MG63 (cell line): Measurements from ENCODE around the gene NDRG2. TPM values are rescaled to one million over a fixed set of nuclear protein-coding genes. Genes with fewer than 3 reads are reported as not detected.

ENCODE experiments used
- DNase-seq: peaks from one replicate; pipeline ENCODE4 v3.0.0-alpha.2; 2020
- H3K27me3 ChIP-seq: fragments of 250-450 bp; sonication (Bioruptor Pico); 2 replicates; pipeline ENCODE4 v1.5.1; 2020; ENCODE audit warnings: mild to moderate bottlenecking, moderate library complexity
- H3K36me3 ChIP-seq: fragments of 250-450 bp; sonication (Bioruptor Pico); 2 replicates; pipeline ENCODE4 v1.5.1; 2020; ENCODE audit warnings: mild to moderate bottlenecking, moderate library complexity
- H3K4me3 ChIP-seq: fragments of 250-450 bp; sonication (Bioruptor Pico); 2 replicates; pipeline ENCODE4 v1.5.1; 2020; ENCODE audit warnings: mild to moderate bottlenecking, moderate library complexity
- H3K9me3 ChIP-seq: fragments of 250-450 bp; sonication (Bioruptor Pico); 2 replicates; pipeline ENCODE4 v1.5.1; 2020; ENCODE audit warnings: mild to moderate bottlenecking, moderate library complexity
- total RNA-seq: library from RNA; depleted of rRNA; stranded (reverse); fragments of >200 nt; shearing (Covaris generic); gene quantifications from 2 replicates; pipeline ENCODE4 v1.2.3, GENCODE V29; 2014; ENCODE audit warnings: low replicate concordance; rRNA removed

The NDRG2 gene
- total RNA-seq, result 17.5 and 51.7 TPM in 2 replicates

DNA sequence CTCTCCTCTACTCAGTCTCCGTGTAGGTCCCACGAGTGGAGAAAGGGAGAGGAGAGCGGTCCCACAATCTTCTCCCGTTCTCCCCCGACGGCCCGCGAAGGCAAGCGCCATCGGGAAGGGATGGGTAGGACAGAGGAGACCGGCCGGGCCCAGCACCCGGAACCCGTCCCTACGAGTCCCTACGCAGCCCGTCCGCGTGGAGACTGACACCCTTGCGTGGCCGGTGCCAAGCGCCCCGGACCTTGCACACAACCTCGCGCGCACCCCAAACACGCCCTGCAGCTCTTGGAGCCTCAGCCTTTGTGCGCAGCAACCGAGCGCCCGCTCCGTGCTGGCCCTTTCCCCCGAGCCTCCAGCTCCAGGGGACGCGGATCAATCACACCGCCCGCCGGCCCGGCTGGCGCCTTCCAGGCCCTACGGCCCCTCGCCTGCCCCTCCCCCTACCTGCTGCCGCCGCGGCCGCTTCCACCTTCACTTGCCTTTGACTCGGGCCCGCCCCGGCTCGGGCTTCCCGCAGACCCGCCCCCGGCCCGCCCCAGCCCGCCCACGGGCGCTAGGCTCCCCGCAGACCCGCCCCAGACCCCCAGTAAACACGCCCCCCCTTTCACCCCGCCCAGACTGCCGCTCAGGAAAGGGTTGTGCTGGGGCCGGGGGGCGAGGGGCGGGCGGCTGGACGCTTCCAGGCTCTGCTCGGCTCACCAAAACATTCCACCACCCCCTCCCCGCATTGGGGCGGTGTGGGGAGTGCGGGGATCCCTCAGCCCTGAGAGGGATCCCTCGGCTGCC is at the start of gene NDRG2:
Gene NDRG2, minus strand, starts transcription at position 477 of the 786 bp plus-strand sequence. CDS start 1,746 bp downstream, outside the sequence.
- no peaks in the 10 kb centered on the region for H3K27me3 ChIP-seq

DNA sequence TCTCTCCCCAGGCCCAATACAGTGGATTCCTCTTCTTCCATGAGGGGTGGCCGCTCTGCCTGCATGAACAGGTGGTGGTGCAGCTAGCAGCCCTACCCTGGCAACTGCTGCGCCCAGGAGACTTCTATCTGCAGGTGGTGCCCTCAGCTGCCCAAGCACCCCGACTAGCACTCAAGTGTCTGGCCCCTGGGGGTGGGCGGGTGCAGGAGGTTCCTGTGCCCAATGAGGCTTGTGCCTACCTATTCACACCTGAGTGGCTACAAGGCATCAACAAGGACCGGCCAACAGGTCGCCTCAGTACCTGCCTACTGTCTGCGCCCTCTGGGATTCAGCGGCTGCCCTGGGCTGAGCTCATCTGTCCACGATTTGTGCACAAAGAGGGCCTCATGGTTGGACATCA is 49.1 kb upstream of the NDRG2 start:
- Histone ChIP-seq H3K27me3 (no peaks in the 10 kb centered on the region), H3K4me3 (no peak overlapping the region), H3K36me3 (no peaks in the 10 kb centered on the region; the same call in none of the 2 replicates), H3K9me3 (no peaks in the 10 kb centered on the region)
- no peak for DNase-seq

More for the DNA sequence above, at the start of gene NDRG2:
- H3K9me3 ChIP-seq, result no peaks in the 10 kb centered on the region
- H3K36me3 ChIP-seq, result no peaks in the 10 kb centered on the region
- peak within 1 kb of the TSS; percentile 53 for H3K4me3 ChIP-seq
- peak; percentile 53 for DNase-seq

DNA sequence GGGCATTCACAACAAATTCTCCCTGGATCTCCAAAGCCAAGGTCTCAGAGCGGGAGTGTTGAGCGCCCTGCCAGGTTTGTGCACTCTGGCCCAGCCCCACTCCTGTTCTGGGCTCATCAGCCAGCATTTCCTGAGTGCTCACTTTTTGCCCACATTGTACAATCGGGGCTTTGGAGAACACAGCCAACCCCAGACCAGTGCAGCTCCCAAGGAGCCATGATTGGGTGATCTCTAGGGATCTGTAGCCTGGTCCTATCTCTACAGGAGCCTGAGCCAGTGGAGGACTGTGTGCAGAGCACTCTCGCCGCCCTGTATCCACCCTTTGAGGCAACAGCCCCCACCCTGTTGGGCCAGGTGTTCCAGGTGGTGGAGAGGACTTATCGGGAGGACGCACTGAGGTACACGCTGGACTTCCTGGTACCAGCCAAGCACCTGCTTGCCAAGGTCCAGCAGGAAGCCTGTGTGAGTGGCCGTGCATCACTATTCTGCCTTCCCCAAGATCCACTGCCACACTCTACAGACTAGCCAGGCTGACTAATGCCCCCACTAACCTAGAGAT is 48.0 kb upstream of the NDRG2 start:
- no peaks in the 10 kb centered on the region for H3K9me3 ChIP-seq
- H3K4me3 ChIP-seq, result no peak overlapping the region
- no peaks in the 10 kb centered on the region for H3K27me3 ChIP-seq
- H3K36me3 ChIP-seq, result no peaks in the 10 kb centered on the region; the same call in none of the 2 replicates
- no peak for DNase-seq

- Histone ChIP-seq H3K4me3 (peak overlapping the region; percentile 60), H3K36me3 (no peaks in the 10 kb centered on the region; the same call in none of the 2 replicates), H3K9me3 (no peaks in the 10 kb centered on the region), H3K27me3 (no peaks in the 10 kb centered on the region)
- DNase-seq, result peak; percentile 14
These were observed 47.2 kb upstream of the NDRG2 start for GRCh38 chr14:21072031-21072473.

- Histone ChIP-seq H3K27me3 (no peaks in the 10 kb centered on the region), H3K36me3 (no peaks in the 10 kb centered on the region; the same call in 1 of the 2 replicates), H3K4me3 (peak overlapping the region; percentile 60), H3K9me3 (no peaks in the 10 kb centered on the region)
- DNase-seq, result peak; percentile 90
These were observed 46.6 kb upstream of the NDRG2 start for GRCh38 chr14:21071225-21072030.

DNA sequence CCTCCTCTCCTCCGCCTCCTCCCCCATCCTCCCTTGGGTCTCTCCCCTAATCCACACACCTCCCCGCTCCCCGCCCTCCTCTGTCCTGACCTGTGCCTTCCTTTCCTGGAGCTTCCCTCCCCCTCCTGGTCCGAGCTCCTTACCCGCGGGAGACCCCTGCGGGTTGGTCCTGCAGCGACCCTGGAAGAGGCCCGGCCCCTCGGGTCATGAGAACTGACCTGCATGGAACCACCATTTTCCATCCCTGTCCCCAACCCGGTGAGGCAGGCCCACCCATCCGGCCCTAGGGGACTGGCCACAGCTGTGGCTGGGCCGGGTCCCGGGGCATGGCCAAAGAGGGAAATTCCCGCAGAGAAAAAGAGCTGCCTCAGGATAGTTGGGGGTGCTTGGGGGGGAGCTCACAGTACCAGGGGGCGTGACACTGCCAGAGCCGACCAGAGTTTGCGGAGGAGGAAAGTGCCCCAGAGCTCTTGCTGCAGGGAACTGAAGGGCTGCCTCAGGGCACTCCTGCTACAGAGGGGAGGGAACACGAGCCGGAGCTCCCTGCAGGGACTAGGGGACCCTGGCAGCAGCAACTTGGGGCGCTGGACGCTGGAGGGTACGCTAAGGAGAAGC is 45.9 kb upstream of the NDRG2 start:
- peak; percentile 50 for DNase-seq

GRCh38 chr14:21070083-21070609 is 45.3 kb upstream of the NDRG2 start, which contains the start of gene ARHGEF40:
ARHGEF40 (plus strand) TSS chr14:21070304; CDS start chr14:21070397, 93 bp downstream.
- peak; percentile 43 for DNase-seq
- H3K27me3 ChIP-seq, result no peaks in the 10 kb centered on the region
- H3K4me3 ChIP-seq, result peak within 1 kb of the TSS; percentile 60
- no peaks in the 10 kb centered on the region for H3K9me3 ChIP-seq
- H3K36me3 ChIP-seq, result no peaks in the 10 kb centered on the region

More for the DNA sequence above, 45.9 kb upstream of the NDRG2 start:
- no peaks in the 10 kb centered on the region for H3K27me3 ChIP-seq
- no peaks in the 10 kb centered on the region for H3K36me3 ChIP-seq
- H3K9me3 ChIP-seq, result no peaks in the 10 kb centered on the region
- H3K4me3 ChIP-seq, result peak overlapping the region; percentile 60

GRCh38 chr14:21069388-21070082 is 44.7 kb upstream of the NDRG2 start:
- Histone ChIP-seq H3K36me3 (no peaks in the 10 kb centered on the region), H3K9me3 (no peaks in the 10 kb centered on the region)
- no peak for DNase-seq

GRCh38 chr14:21068521-21069387 is 43.9 kb upstream of the NDRG2 start:
- no peak overlapping the region for H3K4me3 ChIP-seq
- no peak for DNase-seq
- no peaks in the 10 kb centered on the region for H3K27me3 ChIP-seq
- no peaks in the 10 kb centered on the region for H3K9me3 ChIP-seq
- H3K36me3 ChIP-seq, result no peaks in the 10 kb centered on the region

More at GRCh38 chr14:21069388-21070082, 44.7 kb upstream of the NDRG2 start:
- H3K27me3 ChIP-seq, result no peaks in the 10 kb centered on the region
- peak overlapping the region; percentile 42 for H3K4me3 ChIP-seq

- Histone ChIP-seq H3K36me3 (no peaks in the 10 kb centered on the region), H3K4me3 (no peak overlapping the region), H3K27me3 (no peaks in the 10 kb centered on the region), H3K9me3 (no peaks in the 10 kb centered on the region)
- no peak for DNase-seq
These were observed 42.1 kb upstream of the NDRG2 start for GRCh38 chr14:21066882-21067502.

- peak; percentile 39 for DNase-seq
These were observed 38.6 kb upstream of the NDRG2 start for GRCh38 chr14:21063479-21063878.

DNA sequence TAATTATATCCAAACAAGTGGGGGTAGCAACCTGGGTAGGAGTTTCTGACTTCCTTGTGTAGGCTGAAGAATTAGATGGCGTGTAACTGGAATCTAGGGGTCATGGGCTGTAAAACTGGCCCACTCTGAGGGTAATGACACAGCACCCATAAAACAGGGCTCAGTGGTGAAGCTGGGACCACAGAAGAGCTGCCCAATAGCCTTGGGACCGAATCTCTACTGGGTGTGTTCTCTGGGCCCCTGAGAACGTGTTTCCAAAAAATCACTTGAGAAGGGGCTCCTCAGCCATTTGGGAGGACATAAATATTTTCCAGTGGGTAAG is 36.4 kb upstream of the NDRG2 start:
- no peaks in the 10 kb centered on the region for H3K36me3 ChIP-seq
- DNase-seq, result no peak
- H3K9me3 ChIP-seq, result no peaks in the 10 kb centered on the region
- H3K27me3 ChIP-seq, result no peaks in the 10 kb centered on the region
- H3K4me3 ChIP-seq, result no peak overlapping the region

More at GRCh38 chr14:21063479-21063878, 38.6 kb upstream of the NDRG2 start:
- Histone ChIP-seq H3K36me3 (no peaks in the 10 kb centered on the region), H3K9me3 (no peaks in the 10 kb centered on the region), H3K4me3 (no peak overlapping the region), H3K27me3 (no peaks in the 10 kb centered on the region)

DNA sequence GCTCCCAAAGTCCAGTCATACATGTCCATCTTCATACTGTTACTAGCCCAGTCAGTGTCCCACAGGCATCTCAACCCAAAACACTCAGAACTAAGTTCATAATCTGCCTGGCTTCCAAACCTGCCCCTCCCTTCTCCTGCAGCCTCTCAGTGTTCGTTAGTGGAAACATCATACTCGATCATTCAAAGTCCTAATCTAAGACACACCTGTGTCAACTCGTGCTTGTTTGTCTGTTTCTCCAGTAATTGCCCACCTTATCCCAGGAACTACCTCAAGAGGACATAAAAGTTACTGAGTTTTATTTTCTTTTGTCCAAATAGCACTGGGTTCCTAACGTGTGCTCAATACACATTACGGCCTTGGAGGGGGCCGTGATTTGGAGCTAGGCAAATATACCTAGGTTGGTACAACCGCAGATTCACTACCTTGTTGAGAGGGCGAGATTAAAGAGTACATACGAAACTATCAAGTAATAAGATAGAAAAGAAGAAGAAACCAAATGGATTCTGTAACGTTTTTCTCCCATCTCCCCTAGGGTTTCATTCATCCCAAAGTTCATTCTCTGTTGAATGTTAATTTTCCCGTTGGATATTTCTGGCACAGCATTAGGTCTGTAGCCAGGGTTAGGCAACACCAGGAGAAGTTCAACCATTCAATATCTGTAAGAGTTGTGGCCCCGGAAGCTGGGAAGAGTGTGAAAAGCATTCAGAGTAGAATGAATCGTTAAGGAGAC is 35.9 kb upstream of the NDRG2 start:
- Histone ChIP-seq H3K4me3 (no peak overlapping the region), H3K36me3 (no peaks in the 10 kb centered on the region), H3K9me3 (no peaks in the 10 kb centered on the region), H3K27me3 (no peaks in the 10 kb centered on the region)
- DNase-seq, result no peak
